Amniotic stem cell (primary cell): ENCODE results near the gene ARHGEF3.

Experiments
- DNase-seq: peaks from one replicate; lab custom pipeline; 2025; lab: John Stamatoyannopoulos, UW

The ARHGEF3 gene

GRCh38 chr3:56795097-56795828 is 6.5 kb downstream of the ARHGEF3 start:
- DNase-seq, result no peak

- no peak for DNase-seq
Measured at GRCh38 chr3:56792193-56792592, 9.6 kb downstream of the ARHGEF3 start.

GRCh38 chr3:56790016-56790821 is 11.5 kb downstream of the ARHGEF3 start:
- no peak for DNase-seq

- DNase-seq, result no peak
Measured at GRCh38 chr3:56789076-56789475, 12.7 kb downstream of the ARHGEF3 start.

- DNase-seq, result no peak
Measured at GRCh38 chr3:56788521-56788920, 13.2 kb downstream of the ARHGEF3 start.

GRCh38 chr3:56787784-56788256 is 13.9 kb downstream of the ARHGEF3 start:
- DNase-seq, result no peak

- DNase-seq, result no peak
Measured at GRCh38 chr3:56787258-56787775, 14.4 kb downstream of the ARHGEF3 start.

GRCh38 chr3:56785499-56785898 is 16.2 kb downstream of the ARHGEF3 start:
- no peak for DNase-seq

GRCh38 chr3:56784448-56785001 is 17.2 kb downstream of the ARHGEF3 start:
- DNase-seq, result no peak

GRCh38 chr3:56783644-56784447 is 17.9 kb downstream of the ARHGEF3 start:
- no peak for DNase-seq

GRCh38 chr3:56782906-56783305 is 18.8 kb downstream of the ARHGEF3 start:
- DNase-seq, result no peak

GRCh38 chr3:56782215-56782614 is 19.5 kb downstream of the ARHGEF3 start:
- DNase-seq, result no peak

- no peak for DNase-seq
Measured at GRCh38 chr3:56781762-56782161, 20.0 kb downstream of the ARHGEF3 start.

- DNase-seq, result no peak
Measured at GRCh38 chr3:56780936-56781335, 20.8 kb downstream of the ARHGEF3 start.

- no peak for DNase-seq
Measured at GRCh38 chr3:56778893-56779292, 22.9 kb downstream of the ARHGEF3 start.

GRCh38 chr3:56776556-56776950 is 25.2 kb downstream of the ARHGEF3 start:
- no peak for DNase-seq

GRCh38 chr3:56775838-56776555 is 25.8 kb downstream of the ARHGEF3 start:
- no peak for DNase-seq

- no peak for DNase-seq
Measured at GRCh38 chr3:56775445-56775837, 26.3 kb downstream of the ARHGEF3 start.

GRCh38 chr3:56773986-56774385 is 27.8 kb downstream of the ARHGEF3 start:
- DNase-seq, result no peak

- no peak for DNase-seq
Measured at GRCh38 chr3:56772952-56773938, 28.5 kb downstream of the ARHGEF3 start.
